H9 (cell line): ENCODE results near the gene NMS. TPM values are rescaled to one million over a fixed set of nuclear protein-coding genes. Genes with fewer than 3 reads are reported as not detected.

Experiments used
- DNase-seq: peaks from one replicate; pipeline ENCODE4 v3.0.0-alpha.2; 2017
- H2AFZ ChIP-seq: one replicate; pipeline ENCODE4 v1.6.1; 2013; ENCODE audit warnings: mild to moderate bottlenecking, low read length, control low read depth, moderate library complexity
- H2AK5ac ChIP-seq: 2 replicates; pipeline ENCODE4 v1.6.1; 2013; ENCODE audit warnings: low read length, control low read depth, mixed read lengths; ENCODE audit not compliant: insufficient read length
- H2BK120ac ChIP-seq: one replicate; pipeline ENCODE4 v1.6.1; 2013; ENCODE audit warnings: low read depth, mild to moderate bottlenecking, low read length, control low read depth, inconsistent platforms; ENCODE audit not compliant: poor library complexity, severe bottlenecking
- H2BK12ac ChIP-seq: 2 replicates; pipeline ENCODE4 v1.6.1; 2013; ENCODE audit warnings: low read length, control low read depth, mixed read lengths, low read depth; ENCODE audit not compliant: insufficient read length
- H2BK15ac ChIP-seq: 2 replicates; pipeline ENCODE4 v1.6.1; 2013; ENCODE audit warnings: low read depth, low read length, control low read depth
- H2BK20ac ChIP-seq: one replicate; pipeline ENCODE4 v1.6.1; 2013; ENCODE audit warnings: low read depth, mild to moderate bottlenecking, low read length, control low read depth, inconsistent platforms; ENCODE audit not compliant: poor library complexity, severe bottlenecking
- H2BK5ac ChIP-seq: 2 replicates; pipeline ENCODE4 v1.6.1; 2013; ENCODE audit warnings: low read length, control low read depth, mixed read lengths; ENCODE audit not compliant: insufficient read length
- H3K14ac ChIP-seq: 2 replicates; pipeline ENCODE4 v1.6.1; 2013; ENCODE audit warnings: low read length, control low read depth; ENCODE audit not compliant: insufficient read depth
- H3K18ac ChIP-seq: 2 replicates; pipeline ENCODE4 v1.6.1; 2013; ENCODE audit warnings: low read depth, mild to moderate bottlenecking, mixed read lengths, low read length, control low read depth; ENCODE audit not compliant: insufficient read length
- H3K23ac ChIP-seq: 2 replicates; pipeline ENCODE4 v1.6.1; 2013; ENCODE audit warnings: low read length, control low read depth, mixed read lengths, low read depth; ENCODE audit not compliant: insufficient read length
- H3K23me2 ChIP-seq: 2 replicates; pipeline ENCODE4 v1.6.1; 2013; ENCODE audit warnings: low read depth, mild to moderate bottlenecking, mixed read lengths, low read length, control low read depth; ENCODE audit not compliant: insufficient read length, poor library complexity, severe bottlenecking
- H3K27ac ChIP-seq: 2 replicates; pipeline ENCODE4 v1.5.1; 2013; ENCODE audit warnings: low read length, control low read depth, mixed read lengths, low read depth; ENCODE audit not compliant: insufficient read length
- H3K27me3 ChIP-seq: 2 replicates; pipeline ENCODE4 v1.6.1; 2013; ENCODE audit warnings: low read length, control low read depth, inconsistent platforms; ENCODE audit not compliant: insufficient read depth
- H3K4ac ChIP-seq: 2 replicates; pipeline ENCODE4 v1.6.1; 2013; ENCODE audit warnings: low read depth, mild to moderate bottlenecking, control low read depth, inconsistent platforms, low read length, moderate library complexity
- H3K4me1 ChIP-seq: 2 replicates; pipeline ENCODE4 v1.6.1; 2013; ENCODE audit warnings: low read length, control low read depth, inconsistent platforms; ENCODE audit not compliant: insufficient read depth
- H3K4me2 ChIP-seq: 2 replicates; pipeline ENCODE4 v1.6.1; 2013; ENCODE audit warnings: low read length, control low read depth, mixed read lengths; ENCODE audit not compliant: insufficient read length, insufficient read depth
- H3K56ac ChIP-seq: 2 replicates; pipeline ENCODE4 v1.6.1; 2013; ENCODE audit warnings: low read depth, mild to moderate bottlenecking, mixed read lengths, low read length, control low read depth; ENCODE audit not compliant: insufficient read length
- H3K79me1 ChIP-seq: 2 replicates; pipeline ENCODE4 v1.6.1; 2013; ENCODE audit warnings: low read depth, mild to moderate bottlenecking, moderate library complexity, low read length, control low read depth, inconsistent platforms; ENCODE audit not compliant: insufficient read depth, poor library complexity, severe bottlenecking
- H3K79me2 ChIP-seq: 2 replicates; pipeline ENCODE4 v1.6.1; 2013; ENCODE audit warnings: low read length, control low read depth, inconsistent platforms; ENCODE audit not compliant: insufficient read depth
- H3K9ac ChIP-seq: 2 replicates; pipeline ENCODE4 v1.6.1; 2013; ENCODE audit warnings: low read length, control low read depth, mixed read lengths; ENCODE audit not compliant: insufficient read length; ENCODE audit errors: extremely low read depth
- H3K9me3 ChIP-seq: one replicate; pipeline ENCODE4 v1.6.1; 2013; ENCODE audit warnings: low read depth, low read length, inconsistent platforms; ENCODE audit not compliant: control insufficient read depth
- H3T11ph ChIP-seq: one replicate; pipeline ENCODE4 v1.6.1; 2013; ENCODE audit warnings: mild to moderate bottlenecking, low read length, control low read depth, inconsistent platforms
- H4K20me1 ChIP-seq: one replicate; pipeline ENCODE4 v1.6.1; 2013; ENCODE audit not compliant: control insufficient read depth, insufficient read length, insufficient read depth
- H4K5ac ChIP-seq: 2 replicates; pipeline ENCODE4 v1.6.1; 2013; ENCODE audit warnings: low read depth, mild to moderate bottlenecking, mixed read lengths, low read length, control low read depth; ENCODE audit not compliant: insufficient read length
- H4K8ac ChIP-seq: replicated peaks from 2 replicates; pipeline ENCODE4 v1.6.1; 2013; ENCODE audit warnings: low read length, control low read depth, mixed read lengths, low read depth; ENCODE audit not compliant: insufficient read length
- H4K91ac ChIP-seq: 2 replicates; pipeline ENCODE4 v1.6.1; 2013; ENCODE audit warnings: low read depth, mild to moderate bottlenecking, moderate library complexity, mixed read lengths, low read length, control low read depth; ENCODE audit not compliant: insufficient read length
- H3K27ac Mint-ChIP-seq, 3 experiments: 2 replicates in 2 of 3; 3 replicates in 1 of 3; pipeline ENCODE4 v1.8.0; 2020 to 2021; ENCODE audit warnings: mixed read lengths in 3 of 3, mild to moderate bottlenecking in 1 of 3, moderate library complexity in 1 of 3
- H3K27me3 Mint-ChIP-seq: 2 replicates; pipeline ENCODE4 v1.8.0; 2021; ENCODE audit warnings: low read depth, mild to moderate bottlenecking, moderate library complexity, mixed read lengths
- H3K36me3 Mint-ChIP-seq, 3 experiments: 2 replicates in 2 of 3; 3 replicates in 1 of 3; pipeline ENCODE4 v1.8.0; 2020 to 2021; ENCODE audit warnings: low read depth in 3 of 3, mixed read lengths in 3 of 3; ENCODE audit not compliant: insufficient read depth in 1 of 3
- H3K4me1 Mint-ChIP-seq, 2 experiments: 2 replicates each; pipeline ENCODE4 v1.8.0; 2020; ENCODE audit warnings: mixed read lengths in 2 of 2
- H3K4me3 Mint-ChIP-seq, 2 experiments: 2 replicates in 1 of 2; 3 replicates in 1 of 2; pipeline ENCODE4 v1.8.0; 2020 to 2021; ENCODE audit warnings: mild to moderate bottlenecking in 2 of 2, mixed read lengths in 2 of 2, moderate library complexity in 1 of 2
- H3K9me3 Mint-ChIP-seq, 2 experiments: 2 replicates in 1 of 2; 3 replicates in 1 of 2; pipeline ENCODE4 v1.8.0; 2020; ENCODE audit warnings: mild to moderate bottlenecking in 2 of 2, mixed read lengths in 2 of 2, moderate library complexity in 1 of 2
- WGBS: extraction: QIAGEN DNeasy Blood & Tissue Kit; methylation state at CpG from one replicate; pipeline ENCODE4 v1.1.7; 2013; ENCODE audit warnings: missing lambda C conversion rate, low lambda C conversion rate, mixed read lengths; ENCODE audit not compliant: insufficient read length; ENCODE audit errors: extremely low coverage; 5-methylcytosine and 5-hydroxymethylcytosine counted together
- total RNA-seq: library from RNA; stranded (reverse); gene quantifications from 2 replicates; pipeline ENCODE4 v1.2.1, GENCODE V29; 2021
- TF ChIP-seq, protein P1 (sequence below): fragments of 200-600 bp; sonication (generic); conservative IDR thresholded peaks from 3 replicates; pipeline ENCODE4 v1.8.0; 2021; ENCODE audit warnings: antibody characterized with exemption, mild to moderate bottlenecking

Gene NMS
- total RNA-seq, 1 experiment from 2014 or later = not detected

DNA sequence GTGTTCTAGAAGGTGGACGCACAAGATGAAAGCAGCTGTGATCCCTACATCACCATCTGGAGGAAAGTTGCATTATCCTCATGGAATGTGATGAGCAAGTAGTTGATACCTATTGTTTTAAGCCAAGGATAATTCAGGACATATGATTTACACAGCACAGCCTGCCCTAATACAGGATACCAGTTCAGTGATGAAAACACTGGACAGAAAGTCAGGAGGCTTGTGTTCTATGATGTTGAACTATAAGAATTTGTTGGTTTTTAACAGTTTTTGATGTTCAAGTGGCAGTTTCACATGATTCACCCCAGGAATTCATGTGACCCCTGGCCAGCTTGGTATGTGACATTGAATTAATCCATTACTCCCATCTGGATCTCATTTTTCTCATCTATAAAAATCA is 46.7 kb upstream of the NMS start:
- no peak overlapping the region for H3K56ac ChIP-seq
- no peaks in the 10 kb centered on the region for H3K9me3 ChIP-seq
- H3K36me3 Mint-ChIP-seq = peaks cover 0 to 2% (median 0%) of the 10 kb centered on the region in 3 experiments; a peak in 2 of 7 replicates
- H3K9ac ChIP-seq = no peak overlapping the region
- TF ChIP-seq, protein P1, sequence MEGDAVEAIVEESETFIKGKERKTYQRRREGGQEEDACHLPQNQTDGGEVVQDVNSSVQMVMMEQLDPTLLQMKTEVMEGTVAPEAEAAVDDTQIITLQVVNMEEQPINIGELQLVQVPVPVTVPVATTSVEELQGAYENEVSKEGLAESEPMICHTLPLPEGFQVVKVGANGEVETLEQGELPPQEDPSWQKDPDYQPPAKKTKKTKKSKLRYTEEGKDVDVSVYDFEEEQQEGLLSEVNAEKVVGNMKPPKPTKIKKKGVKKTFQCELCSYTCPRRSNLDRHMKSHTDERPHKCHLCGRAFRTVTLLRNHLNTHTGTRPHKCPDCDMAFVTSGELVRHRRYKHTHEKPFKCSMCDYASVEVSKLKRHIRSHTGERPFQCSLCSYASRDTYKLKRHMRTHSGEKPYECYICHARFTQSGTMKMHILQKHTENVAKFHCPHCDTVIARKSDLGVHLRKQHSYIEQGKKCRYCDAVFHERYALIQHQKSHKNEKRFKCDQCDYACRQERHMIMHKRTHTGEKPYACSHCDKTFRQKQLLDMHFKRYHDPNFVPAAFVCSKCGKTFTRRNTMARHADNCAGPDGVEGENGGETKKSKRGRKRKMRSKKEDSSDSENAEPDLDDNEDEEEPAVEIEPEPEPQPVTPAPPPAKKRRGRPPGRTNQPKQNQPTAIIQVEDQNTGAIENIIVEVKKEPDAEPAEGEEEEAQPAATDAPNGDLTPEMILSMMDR = no peak
- no peak overlapping the region for H3K14ac ChIP-seq
- H3T11ph ChIP-seq = no peak overlapping the region
- no peak overlapping the region for H2BK12ac ChIP-seq
- H2BK5ac ChIP-seq = no peak overlapping the region
- no peak overlapping the region for H2BK15ac ChIP-seq
- H3K27ac Mint-ChIP-seq = no peak overlapping the region
- no peaks in the 10 kb centered on the region for H3K79me1 ChIP-seq
- no peak overlapping the region for H4K5ac ChIP-seq
- DNase-seq = no peak
- no peak overlapping the region for H3K18ac ChIP-seq
- H4K91ac ChIP-seq = no peak overlapping the region
- H2BK120ac ChIP-seq = no peak overlapping the region
- H3K23me2 ChIP-seq = no peaks in the 10 kb centered on the region
- no peak overlapping the region for H3K4ac ChIP-seq
- H3K4me1 Mint-ChIP-seq = peaks cover 8 to 14% of the 10 kb centered on the region in 2 experiments
- H3K27ac ChIP-seq = no peak overlapping the region
- no peaks in the 10 kb centered on the region; the same call in 1 of the 2 replicates for H3K4me1 ChIP-seq
- no peaks in the 10 kb centered on the region for H3K79me2 ChIP-seq
- H2BK20ac ChIP-seq = no peak overlapping the region
- no peak overlapping the region for H2AFZ ChIP-seq
- WGBS = no CpG with 5 or more reads among the region's 1 CpG
- H3K4me3 Mint-ChIP-seq = no peak overlapping the region
- H3K23ac ChIP-seq = no peak overlapping the region
- H3K9me3 Mint-ChIP-seq = peaks cover 0 to 1% of the 10 kb centered on the region in 2 experiments; a peak in 1 of 5 replicates
- H4K8ac ChIP-seq = no peak overlapping the region
- H3K27me3 Mint-ChIP-seq = peaks cover 2% of the 10 kb centered on the region; the same call in 1 of the 2 replicates
- H3K4me2 ChIP-seq = no peak overlapping the region
- H2AK5ac ChIP-seq = no peak overlapping the region
- H3K27me3 ChIP-seq = no peaks in the 10 kb centered on the region
- no peaks in the 10 kb centered on the region for H4K20me1 ChIP-seq
